ENCODE data around the gene NOX1.

DNA sequence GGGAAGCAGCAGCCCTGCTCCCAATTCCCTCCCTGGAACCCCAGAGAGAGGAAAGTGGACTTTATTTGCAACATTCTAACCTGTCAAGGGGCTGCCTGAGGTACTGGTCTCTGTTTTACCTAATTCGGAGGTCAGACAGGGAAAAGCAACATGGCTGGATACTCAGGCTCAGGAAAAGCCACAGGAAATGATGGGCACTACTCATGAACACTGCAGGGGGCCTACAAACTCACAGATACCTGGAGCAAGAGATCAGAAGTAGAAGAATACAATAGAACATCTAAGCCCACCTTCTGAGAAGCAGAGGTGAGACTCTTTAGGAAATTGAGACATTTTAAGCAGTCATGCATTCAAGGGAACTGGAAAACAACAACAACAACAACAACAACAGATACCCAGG lies 69.4 kb downstream of the NOX1 start:
- TF ChIP-seq ELF4 (IDR thresholded peaks at IDR 0.05), result no peak
- TF ChIP-seq CTBP1 (IDR thresholded peaks at IDR 0.05; ENCODE audit: borderline replicate concordance), result no peak

Data from HEK293T (cell line).